Osteoblast (primary cell): ENCODE data around the gene ZNF286A. TPM values are rescaled to one million over a fixed set of nuclear protein-coding genes. Genes with fewer than 3 reads are reported as not detected.
"Not testable (repeated sequence)": the region's sequence is repeated elsewhere in the genome, so short reads cannot be mapped to it uniquely, and the experiment has no call there.

Experiments
- DNase-seq: peaks from one replicate; pipeline ENCODE4 v3.0.0; 2011; ENCODE audit warnings: low spot score, mixed read lengths; ENCODE audit not compliant: insufficient read length; ENCODE audit errors: missing footprints
- H2AFZ ChIP-seq: 2 replicates; pipeline ENCODE4 v1.6.0; 2011; ENCODE audit warnings: mild to moderate bottlenecking, low read length
- H3K27ac ChIP-seq: 2 replicates; pipeline ENCODE4 v1.5.1; 2011; ENCODE audit warnings: mild to moderate bottlenecking, low read depth, low read length, moderate library complexity
- H3K27me3 ChIP-seq: 2 replicates; pipeline ENCODE4 v1.6.0; 2012; ENCODE audit warnings: mild to moderate bottlenecking, control low read depth, inconsistent platforms, low read length, moderate library complexity; ENCODE audit not compliant: insufficient read depth
- H3K36me3 ChIP-seq: 2 replicates; pipeline ENCODE4 v1.5.1; 2011; ENCODE audit warnings: mild to moderate bottlenecking, low read length, control low read depth, moderate library complexity; ENCODE audit not compliant: insufficient read depth
- H3K4me1 ChIP-seq: 2 replicates; pipeline ENCODE4 v1.5.1; 2011; ENCODE audit warnings: mild to moderate bottlenecking, low read length, control low read depth, moderate library complexity; ENCODE audit not compliant: insufficient read depth
- H3K4me2 ChIP-seq: 2 replicates; pipeline ENCODE4 v1.6.0; 2011; ENCODE audit warnings: mild to moderate bottlenecking, low read length; ENCODE audit not compliant: insufficient read depth
- H3K4me3 ChIP-seq: fragments of 200-600 bp; sonication (generic); 3 replicates; pipeline ENCODE4 v1.5.1; 2012; ENCODE audit warnings: mild to moderate bottlenecking, low read length, inconsistent platforms; ENCODE audit not compliant: insufficient read depth
- H3K79me2 ChIP-seq: 2 replicates; pipeline ENCODE4 v1.6.0; 2012; ENCODE audit warnings: mild to moderate bottlenecking, low read length, control low read depth, inconsistent platforms; ENCODE audit not compliant: insufficient read depth
- H3K9me3 ChIP-seq: 2 replicates; pipeline ENCODE4 v1.5.1; 2011; ENCODE audit warnings: low read depth, low read length, control low read depth
- H4K20me1 ChIP-seq: 2 replicates; pipeline ENCODE4 v1.6.0; 2012; ENCODE audit warnings: mild to moderate bottlenecking, low read length, control low read depth; ENCODE audit not compliant: insufficient read depth
- total RNA-seq: library from RNA; depleted of rRNA; stranded (reverse); fragments of >200 nt; gene quantifications from 2 replicates; pipeline ENCODE4 v1.2.3, GENCODE V29; 2012
- TF ChIP-seq, protein P1 (sequence below): IDR thresholded peaks from 2 replicates; pipeline ENCODE4 v1.5.1; 2011; ENCODE audit warnings: mild to moderate bottlenecking, low read depth, low read length, moderate library complexity; ENCODE audit errors: extremely low read depth

ZNF286A gene
- total RNA-seq, 1 donor: 39.8 TPM

DNA sequence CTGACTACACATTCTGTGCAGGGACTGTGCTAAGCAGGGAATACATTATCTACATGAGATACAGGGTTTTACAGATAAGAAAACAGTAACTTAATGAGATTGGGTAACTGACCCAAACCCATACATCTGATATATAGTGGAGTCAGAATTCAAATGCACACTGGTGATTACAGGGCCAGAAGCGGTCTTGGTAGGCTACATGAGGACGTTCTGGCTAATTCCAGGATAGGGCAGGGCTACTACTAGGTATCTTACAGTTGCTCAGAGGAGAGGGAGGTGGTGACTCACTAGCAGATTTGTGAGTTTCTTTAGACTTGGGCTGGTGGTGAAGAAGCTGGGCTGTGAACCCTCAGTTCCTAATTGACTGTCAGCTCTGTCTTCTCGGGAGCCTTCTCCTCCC lies 36.9 kb upstream of the ZNF286A start:
- Histone ChIP-seq H3K4me1 (no peaks in the 10 kb centered on the region), H3K4me2 (no peak overlapping the region), H3K4me3 (no peak overlapping the region), H2AFZ (no peak overlapping the region), H3K27me3 (no peaks in the 10 kb centered on the region), H3K36me3 (peaks cover 6% of the 10 kb centered on the region), H3K79me2 (no peaks in the 10 kb centered on the region), H3K27ac (no peak overlapping the region), H3K9me3 (no peaks in the 10 kb centered on the region), H4K20me1 (no peaks in the 10 kb centered on the region)
- no peak for DNase-seq
- TF ChIP-seq, protein P1, sequence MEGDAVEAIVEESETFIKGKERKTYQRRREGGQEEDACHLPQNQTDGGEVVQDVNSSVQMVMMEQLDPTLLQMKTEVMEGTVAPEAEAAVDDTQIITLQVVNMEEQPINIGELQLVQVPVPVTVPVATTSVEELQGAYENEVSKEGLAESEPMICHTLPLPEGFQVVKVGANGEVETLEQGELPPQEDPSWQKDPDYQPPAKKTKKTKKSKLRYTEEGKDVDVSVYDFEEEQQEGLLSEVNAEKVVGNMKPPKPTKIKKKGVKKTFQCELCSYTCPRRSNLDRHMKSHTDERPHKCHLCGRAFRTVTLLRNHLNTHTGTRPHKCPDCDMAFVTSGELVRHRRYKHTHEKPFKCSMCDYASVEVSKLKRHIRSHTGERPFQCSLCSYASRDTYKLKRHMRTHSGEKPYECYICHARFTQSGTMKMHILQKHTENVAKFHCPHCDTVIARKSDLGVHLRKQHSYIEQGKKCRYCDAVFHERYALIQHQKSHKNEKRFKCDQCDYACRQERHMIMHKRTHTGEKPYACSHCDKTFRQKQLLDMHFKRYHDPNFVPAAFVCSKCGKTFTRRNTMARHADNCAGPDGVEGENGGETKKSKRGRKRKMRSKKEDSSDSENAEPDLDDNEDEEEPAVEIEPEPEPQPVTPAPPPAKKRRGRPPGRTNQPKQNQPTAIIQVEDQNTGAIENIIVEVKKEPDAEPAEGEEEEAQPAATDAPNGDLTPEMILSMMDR: no peak

DNA sequence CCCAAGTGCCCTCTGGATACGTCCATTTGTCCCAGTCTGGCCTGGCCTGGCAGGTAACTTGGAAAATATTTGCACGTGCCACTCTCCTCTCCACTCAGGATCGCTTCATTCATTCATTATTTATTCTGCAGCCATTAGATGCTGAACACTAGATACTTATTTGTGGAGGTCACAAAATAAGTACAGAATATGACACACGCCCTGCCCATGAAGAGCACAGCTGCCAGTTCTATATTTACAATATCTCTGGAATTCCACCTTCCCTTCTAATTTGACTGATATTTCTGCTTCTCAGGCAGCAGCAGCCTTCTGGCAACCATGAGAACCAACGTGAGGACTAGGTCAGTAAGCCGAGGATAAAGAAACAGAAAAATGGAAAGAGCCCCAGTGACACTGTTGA lies 36.4 kb upstream of the ZNF286A start:
- Histone ChIP-seq H3K4me1 (no peaks in the 10 kb centered on the region), H3K27me3 (no peaks in the 10 kb centered on the region), H3K9me3 (no peaks in the 10 kb centered on the region), H3K79me2 (no peaks in the 10 kb centered on the region), H3K4me2 (no peak overlapping the region), H4K20me1 (no peaks in the 10 kb centered on the region), H3K36me3 (peaks cover 6% of the 10 kb centered on the region), H2AFZ (no peak overlapping the region), H3K4me3 (no peak overlapping the region), H3K27ac (no peak overlapping the region)
- TF ChIP-seq, protein P1: no peak
- no peak for DNase-seq

DNA sequence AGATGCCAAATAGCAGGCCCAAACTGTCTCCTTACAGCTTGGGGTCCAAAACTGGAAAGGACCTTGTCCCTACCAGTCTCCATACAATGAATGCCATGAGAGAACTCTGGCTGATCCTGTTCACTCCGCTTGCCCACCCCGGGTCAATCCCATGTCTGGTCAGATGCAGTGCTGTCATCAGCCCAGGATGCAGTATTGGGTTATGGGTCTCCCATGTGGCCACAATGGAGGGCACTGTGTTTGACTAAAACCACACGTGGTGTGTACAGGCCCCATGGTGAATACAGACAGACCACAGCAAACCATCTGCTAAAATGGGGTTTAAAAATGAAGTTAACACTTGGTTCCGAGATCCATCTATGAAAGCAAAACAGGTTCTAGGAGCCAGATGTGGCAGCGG lies 35.9 kb upstream of the ZNF286A start:
- Histone ChIP-seq H3K27me3 (no peaks in the 10 kb centered on the region), H3K4me1 (no peaks in the 10 kb centered on the region), H3K79me2 (no peaks in the 10 kb centered on the region), H3K9me3 (no peaks in the 10 kb centered on the region), H3K4me2 (no peak overlapping the region), H2AFZ (no peak overlapping the region), H3K36me3 (peaks cover 6% of the 10 kb centered on the region), H4K20me1 (no peaks in the 10 kb centered on the region), H3K27ac (no peak overlapping the region), H3K4me3 (no peak overlapping the region)
- DNase-seq: no peak
- TF ChIP-seq, protein P1: no peak

DNA sequence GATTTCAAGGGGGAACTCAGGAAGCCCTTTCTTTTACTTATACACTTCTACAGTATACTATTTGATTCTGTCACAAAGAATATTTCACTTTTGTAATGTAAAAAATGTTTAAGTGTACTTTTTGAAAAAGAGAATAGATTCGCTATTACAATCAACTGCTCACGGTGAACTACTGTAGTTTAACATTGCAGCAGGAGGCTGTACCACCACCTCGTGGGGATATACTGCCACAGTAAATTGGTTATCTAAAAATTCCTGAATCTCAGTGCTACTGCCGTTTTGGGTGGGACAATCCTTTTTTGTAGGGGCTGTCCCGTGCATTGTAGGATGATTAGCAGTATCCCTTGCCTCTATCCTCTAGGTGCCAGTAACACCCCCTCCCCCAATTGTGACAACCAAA lies 30.0 kb upstream of the ZNF286A start:
- not testable (repeated sequence) for H3K79me2 ChIP-seq, H4K20me1 ChIP-seq, H2AFZ ChIP-seq, H3K9me3 ChIP-seq, H3K27ac ChIP-seq, H3K4me2 ChIP-seq, H3K4me3 ChIP-seq, H3K27me3 ChIP-seq, DNase-seq, H3K4me1 ChIP-seq, H3K36me3 ChIP-seq

DNA sequence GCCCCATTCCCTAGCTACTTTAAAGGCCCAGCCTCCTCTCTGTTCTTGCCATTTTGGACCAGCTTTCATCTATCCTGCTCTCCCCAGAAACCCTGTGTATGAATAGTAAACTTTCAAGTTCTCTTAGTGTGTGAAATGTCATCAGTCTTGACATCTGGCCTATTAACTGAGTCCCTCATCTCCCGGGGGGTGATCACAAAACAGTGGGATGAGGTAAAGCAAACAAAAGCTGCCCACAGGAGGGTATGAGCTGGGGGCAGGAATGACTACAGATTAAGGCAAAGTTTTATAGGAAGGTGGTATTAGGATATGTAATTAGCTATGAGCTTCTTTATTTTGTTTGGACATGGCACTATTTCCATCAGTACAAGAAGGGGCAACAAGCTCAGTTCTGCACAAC lies 24.9 kb upstream of the ZNF286A start:
- not testable (repeated sequence) for H3K4me2 ChIP-seq, H3K4me3 ChIP-seq, H4K20me1 ChIP-seq, H2AFZ ChIP-seq, H3K27me3 ChIP-seq, H3K9me3 ChIP-seq, H3K27ac ChIP-seq, DNase-seq, H3K36me3 ChIP-seq, H3K79me2 ChIP-seq, H3K4me1 ChIP-seq

DNA sequence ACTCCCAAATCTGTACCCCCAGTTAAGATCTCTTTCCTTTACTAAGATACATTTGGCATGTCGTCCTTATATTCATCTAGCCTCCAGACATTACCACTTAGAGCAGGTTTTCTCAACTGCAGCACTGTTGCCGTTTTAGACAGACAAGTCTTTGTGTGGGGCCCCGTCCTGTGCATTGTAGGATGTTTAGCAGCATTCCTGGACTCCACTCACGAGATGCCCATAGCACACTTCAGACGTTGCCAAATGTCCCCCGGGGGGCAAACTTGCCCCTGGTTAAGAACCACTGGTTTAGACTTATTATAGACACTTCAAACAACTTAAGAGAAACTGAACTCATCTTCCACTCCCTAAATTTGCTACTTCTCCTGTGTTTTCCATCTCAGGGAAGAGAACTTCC lies 23.6 kb upstream of the ZNF286A start:
- H3K4me1 ChIP-seq, H3K36me3 ChIP-seq, H3K27ac ChIP-seq, H3K4me3 ChIP-seq, H3K27me3 ChIP-seq, H4K20me1 ChIP-seq, H3K9me3 ChIP-seq, DNase-seq, H3K79me2 ChIP-seq, H3K4me2 ChIP-seq, H2AFZ ChIP-seq: not testable (repeated sequence)

DNA sequence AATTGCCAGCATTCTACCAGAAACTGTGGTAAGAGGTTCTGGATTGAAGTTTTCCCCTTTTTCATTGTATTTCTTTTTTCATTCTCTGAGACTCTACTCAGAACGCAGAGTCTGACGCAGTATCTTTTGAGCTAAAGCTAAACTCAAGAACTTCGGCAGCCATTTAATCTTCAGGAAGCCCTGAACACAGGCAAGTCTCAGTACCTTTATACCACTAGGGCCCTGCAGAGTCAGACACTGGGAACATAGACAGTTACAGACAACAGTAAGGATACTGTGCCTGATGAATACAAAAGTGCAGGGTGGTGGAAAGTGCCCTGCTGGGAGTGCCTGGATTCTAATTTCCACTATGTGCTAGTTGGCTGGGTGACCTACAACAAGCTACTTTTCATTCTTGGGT lies 16.4 kb upstream of the ZNF286A start:
- H2AFZ ChIP-seq, H3K79me2 ChIP-seq, H3K27ac ChIP-seq, H3K36me3 ChIP-seq, DNase-seq, H3K4me1 ChIP-seq, H3K4me3 ChIP-seq, H3K9me3 ChIP-seq, H3K27me3 ChIP-seq, H4K20me1 ChIP-seq: not testable (repeated sequence)
- peak overlapping the region; percentile 83 for H3K4me2 ChIP-seq
